Measurements from ENCODE around the gene EHBP1.

DNA sequence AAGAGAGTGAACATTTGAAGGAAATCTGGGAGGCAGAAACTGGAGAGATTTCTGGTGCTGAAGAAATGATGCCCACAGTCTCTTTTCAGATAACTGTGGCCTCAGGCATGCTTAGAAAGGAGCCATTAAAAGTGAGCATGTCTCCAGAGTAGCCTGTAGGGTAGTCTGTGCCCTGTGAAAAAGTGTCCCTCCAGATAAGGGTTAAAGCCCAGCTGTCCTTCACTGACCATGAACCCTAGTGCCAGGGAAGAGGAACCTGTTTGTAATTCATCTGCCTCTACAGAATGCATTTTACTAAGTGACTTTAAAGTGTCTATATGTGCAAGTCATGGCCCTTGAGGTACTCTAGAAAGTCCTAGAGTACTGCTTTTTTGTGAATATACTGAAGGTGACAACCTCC lies 30.5 kb upstream of the EHBP1 start:
- TF ChIP-seq CTCF (IDR thresholded peaks at IDR 0.05; ENCODE audit: low read depth, low read length, poor library complexity, severe bottlenecking) (no peak), EZH2phosphoT487 (IDR thresholded peaks at IDR 0.05; ENCODE audit: borderline replicate concordance, low read length) (no peak)
